GM19397 (cell line): ENCODE measurements around the gene SETD2.
"Not testable (repeated sequence)": the region's sequence is repeated elsewhere in the genome, so short reads cannot be mapped to it uniquely, and the experiment has no call there.

Experiments
- ATAC-seq: cut with Tn5 transposase; IDR thresholded peaks from one replicate; pipeline ENCODE4 v1.9.1; 2021; ENCODE audit warnings: mild to moderate bottlenecking, moderate library complexity; ENCODE audit not compliant: unreplicated experiment

SETD2 gene

DNA sequence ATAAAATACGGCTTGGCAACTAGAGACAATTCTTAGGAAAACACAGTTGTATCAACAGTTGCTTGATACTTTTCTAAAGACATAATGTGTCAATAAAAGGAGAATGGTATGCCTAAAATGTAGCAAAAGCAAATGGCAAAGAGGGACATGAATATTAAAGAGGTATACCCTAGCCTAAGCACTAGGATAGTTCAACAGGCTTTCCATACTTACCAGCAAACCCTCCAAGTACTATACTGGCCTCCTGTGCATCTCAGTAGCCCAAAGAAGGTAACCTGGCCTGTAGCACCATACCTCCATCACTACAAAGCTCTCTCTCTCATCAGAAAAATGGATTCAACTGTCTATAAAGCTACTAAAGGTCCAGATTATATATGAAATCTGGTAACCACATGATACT, 7.5 kb downstream of the SETD2 start:
- no peak for ATAC-seq

DNA sequence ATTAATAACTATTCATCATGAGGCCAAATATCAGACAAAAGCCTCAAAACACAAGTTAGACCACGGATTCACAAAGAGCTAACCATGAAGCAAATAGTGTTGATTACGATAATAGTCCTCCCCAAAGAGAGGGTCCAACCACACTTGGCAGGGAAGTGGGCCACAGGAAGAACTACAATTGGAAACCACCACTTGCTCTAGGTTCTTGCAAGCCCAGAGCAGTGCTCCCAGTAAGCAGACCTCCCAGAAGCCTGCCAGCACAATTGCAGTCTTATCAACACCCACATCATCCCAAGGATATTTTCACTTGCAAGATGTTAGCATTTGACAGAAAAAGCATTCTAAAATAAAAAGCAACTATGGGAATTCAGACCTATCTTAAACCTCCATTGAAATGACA, 11.3 kb downstream of the SETD2 start:
- no peak for ATAC-seq

DNA sequence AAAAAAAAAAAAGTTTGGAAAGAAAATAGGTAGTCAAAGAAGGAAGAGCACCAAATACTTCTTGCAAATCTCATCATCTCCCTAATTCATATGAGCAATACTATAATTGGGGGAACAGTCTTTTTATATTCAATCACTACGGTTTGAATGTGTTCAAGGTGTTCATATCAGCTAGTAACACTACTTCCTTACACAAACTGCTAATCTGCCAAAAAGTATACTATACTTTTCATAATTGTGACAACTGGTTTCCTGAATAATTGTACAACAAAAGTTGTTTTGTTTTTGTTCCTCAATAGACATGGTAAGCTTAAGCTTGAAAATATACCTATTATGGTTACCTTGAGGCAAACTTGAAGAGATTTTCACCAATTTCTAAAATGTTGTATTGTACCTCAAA, 12.1 kb downstream of the SETD2 start:
- no peak for ATAC-seq

DNA sequence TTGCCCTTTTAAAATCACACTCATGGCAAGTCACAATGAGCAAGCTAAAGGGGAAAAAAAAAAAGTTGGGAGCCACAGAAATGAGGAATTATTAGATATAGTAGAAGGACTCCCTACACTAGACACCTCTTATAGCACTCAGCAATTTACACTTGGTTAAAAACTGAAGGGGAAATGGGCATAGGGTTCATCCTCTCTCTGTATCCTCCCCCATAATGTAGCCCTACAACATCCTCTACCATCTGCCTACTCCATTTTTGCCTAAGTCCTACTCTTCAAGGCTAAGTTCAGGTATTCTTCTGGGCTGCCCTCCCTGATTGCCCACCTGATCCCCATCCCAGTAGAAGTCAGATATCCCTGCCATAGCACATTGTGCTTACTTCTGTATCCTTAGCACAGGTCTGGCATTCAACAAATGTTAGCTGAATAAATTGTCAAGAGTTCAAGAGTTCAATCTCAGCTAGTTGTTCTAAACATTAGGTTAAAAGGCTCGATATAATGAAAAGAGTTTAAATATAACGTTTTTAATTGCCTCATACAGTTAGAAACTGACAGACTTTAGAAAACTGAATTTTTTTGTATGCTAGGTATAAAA, 14.5 kb downstream of the SETD2 start:
- no peak for ATAC-seq

DNA sequence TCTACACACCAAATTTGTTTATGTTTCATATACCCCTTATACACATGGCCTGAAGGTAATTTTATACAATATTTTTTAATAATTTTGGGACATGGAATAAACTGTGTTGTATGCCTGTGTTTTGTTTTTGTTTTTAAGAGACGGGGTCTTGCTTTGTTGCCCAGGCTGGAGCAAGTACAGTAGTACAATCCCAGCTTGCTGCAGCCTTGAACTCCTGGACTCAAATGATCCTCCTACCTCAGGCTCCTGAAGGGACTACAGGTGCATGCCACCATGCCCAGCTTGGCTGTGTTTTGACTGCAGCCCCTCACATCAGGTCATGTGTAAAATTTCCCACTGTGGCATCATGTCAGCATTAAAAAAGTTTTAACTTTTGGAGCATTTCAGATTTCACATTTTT, 18.6 kb downstream of the SETD2 start:
- no peak for ATAC-seq

DNA sequence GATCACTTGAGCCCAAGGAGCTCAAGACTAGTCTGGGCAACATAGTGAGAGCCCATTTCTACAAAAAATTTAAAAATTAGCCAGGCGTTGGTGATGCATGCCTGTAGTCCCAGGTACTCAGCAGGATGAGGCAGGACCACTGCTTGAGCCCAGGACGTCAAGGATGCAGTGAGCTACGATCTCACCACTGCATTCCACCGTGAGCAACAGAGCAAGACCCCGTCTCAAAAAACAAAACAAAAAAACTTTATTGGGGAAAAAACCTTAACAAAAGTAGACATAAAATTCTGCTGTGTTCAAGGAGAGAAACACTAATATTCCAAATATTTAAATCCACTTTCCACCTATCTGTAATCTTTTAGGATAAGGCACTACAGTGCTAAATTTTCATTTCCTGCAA, 20.8 kb downstream of the SETD2 start:
- no peak for ATAC-seq

DNA sequence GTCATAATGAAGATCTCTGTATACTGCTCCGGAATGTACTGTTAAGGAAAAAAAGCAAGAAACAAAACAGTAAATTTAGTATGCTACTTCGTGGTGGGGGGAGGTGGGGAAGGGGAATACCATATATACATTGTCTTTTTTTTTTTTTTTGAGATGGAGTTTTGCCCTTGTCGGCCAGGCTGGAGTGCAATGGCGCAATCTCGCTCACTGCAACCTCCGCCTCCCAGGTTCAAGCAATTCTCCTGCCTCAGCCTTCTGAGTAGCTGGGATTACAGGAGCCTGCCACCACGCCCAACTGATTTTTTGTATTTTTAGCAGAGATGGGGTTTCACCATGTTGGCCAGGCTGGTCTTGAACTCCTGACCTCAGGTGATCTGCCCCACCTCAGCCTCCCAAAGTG, 21.4 kb downstream of the SETD2 start:
- ATAC-seq, result not testable (repeated sequence)

DNA sequence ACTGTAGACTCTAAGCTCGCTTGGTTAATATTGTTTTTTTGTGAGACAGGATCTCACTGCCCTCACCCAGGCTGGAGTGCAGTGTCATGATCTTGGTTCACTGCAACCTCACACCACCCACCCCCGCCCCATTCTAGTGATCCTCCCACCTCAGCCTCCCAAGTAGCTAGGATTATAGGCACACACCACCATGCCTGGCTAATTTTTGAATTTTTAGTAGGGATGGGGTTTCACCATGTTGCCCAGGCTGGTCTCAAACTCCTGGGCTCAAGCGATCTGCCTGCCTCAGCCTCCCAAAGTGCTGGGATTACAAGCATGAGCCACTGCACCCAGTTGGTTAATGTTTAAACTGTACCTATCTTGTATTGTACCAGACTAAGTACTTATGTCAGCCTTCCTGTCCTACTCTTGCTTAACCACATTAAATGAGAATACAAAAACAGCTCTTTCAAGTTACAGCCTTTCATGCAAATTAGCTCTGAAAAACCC, 22.9 kb downstream of the SETD2 start:
- peak; percentile 84 for ATAC-seq

DNA sequence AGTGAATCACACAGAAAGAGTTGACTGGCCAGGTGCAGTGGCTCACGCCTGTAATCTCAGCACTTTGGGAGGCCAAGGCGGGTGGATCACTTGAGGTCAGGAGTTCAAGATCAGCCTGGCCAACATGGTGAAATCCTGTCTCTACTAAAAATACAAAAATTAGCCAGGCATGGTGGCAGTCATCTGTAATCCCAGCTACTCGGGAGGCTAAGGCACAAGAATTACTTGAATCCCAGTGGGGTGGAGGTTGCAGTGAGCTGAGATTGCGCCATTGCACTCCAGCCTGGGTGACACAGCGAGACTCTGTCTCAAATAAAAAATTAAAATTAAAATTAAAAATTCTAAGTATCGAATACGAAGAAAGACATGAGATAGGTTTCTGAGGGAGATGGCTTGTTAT, 23.4 kb downstream of the SETD2 start:
- ATAC-seq, result not testable (repeated sequence)

DNA sequence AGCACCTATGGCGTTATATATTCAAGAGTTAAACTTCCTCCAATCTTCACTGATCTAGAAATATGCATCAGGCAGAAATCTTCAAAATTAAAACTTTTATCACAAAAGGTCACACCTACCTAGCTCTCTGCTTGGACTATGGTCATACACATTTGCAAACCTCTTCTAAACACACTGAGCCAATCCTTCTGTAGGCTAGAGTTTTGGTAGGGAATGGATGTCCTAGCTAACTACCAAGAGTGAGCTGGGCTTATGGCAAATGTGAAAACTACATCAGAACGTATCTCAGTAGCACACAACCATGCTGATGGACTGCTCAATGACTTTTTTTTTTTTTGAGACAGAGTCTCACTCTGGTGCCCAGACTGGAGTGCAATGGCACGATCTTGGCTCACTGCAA, 29.6 kb downstream of the SETD2 start:
- no peak for ATAC-seq

DNA sequence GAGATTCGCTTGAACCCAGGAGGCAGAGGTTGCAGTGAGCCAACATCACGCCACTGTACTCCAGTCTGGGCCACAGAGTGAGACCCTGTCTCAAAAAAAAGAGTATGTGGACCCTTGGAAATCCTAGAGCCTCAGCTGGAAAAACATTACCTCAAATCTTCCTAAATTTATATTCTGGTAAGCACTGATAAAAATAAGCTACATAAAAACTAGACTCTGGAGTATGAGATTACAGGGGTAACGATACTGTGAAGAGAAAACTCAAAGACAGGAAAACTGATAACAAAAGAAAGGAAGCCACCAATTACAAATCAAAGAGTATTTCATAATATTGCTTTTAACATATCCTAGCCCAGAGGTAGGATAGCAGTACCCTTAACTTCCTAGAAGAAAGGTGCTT, 30.3 kb downstream of the SETD2 start:
- ATAC-seq, result no peak

DNA sequence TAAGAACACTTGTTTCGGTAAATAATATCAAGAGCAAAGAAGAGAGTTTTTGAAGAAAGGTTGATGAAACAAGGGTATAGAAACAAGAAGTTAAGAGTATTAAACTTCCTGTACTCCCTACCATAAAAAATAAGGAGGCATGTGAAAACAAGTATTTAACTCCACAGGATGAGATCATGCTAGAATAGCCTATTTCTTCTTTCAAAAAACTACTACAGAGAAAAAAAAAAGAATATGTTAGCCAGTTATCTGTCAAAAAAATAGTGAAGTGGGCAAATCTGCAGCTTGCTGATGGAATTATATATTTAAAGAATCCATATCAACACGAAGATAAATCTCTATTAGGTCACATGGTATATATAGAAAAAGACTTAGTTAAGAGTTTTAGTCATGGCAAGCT, 33.4 kb downstream of the SETD2 start:
- ATAC-seq, result no peak

DNA sequence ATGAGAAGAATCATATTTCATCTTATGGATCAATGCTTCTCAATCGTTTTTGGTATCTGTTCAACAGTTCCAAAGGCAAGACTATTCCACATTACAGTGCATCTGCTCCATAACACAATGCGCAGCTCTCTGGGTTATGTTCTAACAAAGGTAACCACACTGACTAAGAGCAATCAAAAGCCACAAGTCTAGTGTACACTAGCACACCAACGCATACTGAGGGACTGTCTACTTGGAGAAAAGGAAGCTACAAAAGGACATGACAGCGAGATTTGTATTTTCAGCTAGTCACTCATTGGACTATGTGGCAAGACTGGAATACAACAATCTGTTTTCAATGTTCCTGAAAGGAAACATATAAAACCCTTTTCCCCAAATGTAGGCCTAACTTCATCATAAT, 35.8 kb downstream of the SETD2 start:
- ATAC-seq, result no peak

DNA sequence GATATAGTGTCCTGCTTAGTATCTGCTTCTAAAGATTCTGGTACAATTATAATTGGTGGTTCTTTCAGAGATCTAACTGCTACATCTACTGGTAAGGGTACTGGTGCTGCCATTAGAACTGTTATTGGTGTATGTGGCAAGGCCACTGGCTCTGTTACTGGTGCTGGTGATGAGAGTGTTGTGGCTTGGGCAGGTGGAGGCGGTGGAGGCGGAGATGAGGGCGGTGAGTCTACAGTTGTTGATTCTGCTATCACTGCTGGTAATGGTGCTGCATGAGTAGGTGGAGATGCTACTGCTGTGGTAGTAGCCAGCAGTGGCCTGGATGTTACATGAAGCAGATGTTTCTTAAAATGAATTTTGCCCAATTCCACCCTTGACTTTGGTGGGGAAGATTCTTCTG, 40.1 kb downstream of the SETD2 start:
- ATAC-seq, result no peak

DNA sequence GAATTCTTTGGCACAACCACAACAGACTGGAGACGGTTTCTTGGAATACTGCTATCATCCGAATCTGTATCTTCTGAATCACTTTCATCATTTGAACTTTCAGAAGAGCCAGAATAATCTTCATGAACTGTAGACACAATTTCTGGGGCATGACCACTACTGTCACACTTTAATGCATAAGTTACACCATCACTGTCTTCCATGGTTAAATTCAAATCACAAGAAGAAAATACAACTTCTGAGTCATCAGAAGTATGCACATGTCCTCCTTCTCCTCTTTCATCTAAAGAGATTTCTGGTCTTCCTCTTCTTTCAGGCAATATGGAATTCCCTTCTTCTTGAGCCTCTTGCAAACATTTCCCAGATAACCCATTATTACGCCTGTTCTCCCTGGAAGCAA, 42.5 kb downstream of the SETD2 start:
- no peak for ATAC-seq

DNA sequence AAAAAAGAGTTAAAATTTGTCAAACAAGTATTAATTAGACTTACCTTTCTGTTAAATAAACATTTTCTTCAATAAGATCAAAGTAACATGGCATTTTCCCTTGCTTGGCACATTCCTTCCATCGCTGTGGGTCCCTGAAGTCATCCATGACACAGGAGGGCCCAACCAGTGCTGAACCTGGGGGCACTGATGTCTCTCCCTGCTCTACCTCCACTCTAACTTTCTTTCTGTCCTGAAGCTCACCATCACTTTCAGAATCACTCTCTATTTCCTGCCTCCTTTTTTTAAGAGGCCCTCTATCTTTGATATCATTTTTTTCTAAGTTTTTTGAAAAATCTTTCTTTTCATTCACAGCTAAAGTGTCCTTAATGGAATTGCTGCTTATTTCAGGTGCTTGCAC, 43.8 kb downstream of the SETD2 start:
- no peak for ATAC-seq

DNA sequence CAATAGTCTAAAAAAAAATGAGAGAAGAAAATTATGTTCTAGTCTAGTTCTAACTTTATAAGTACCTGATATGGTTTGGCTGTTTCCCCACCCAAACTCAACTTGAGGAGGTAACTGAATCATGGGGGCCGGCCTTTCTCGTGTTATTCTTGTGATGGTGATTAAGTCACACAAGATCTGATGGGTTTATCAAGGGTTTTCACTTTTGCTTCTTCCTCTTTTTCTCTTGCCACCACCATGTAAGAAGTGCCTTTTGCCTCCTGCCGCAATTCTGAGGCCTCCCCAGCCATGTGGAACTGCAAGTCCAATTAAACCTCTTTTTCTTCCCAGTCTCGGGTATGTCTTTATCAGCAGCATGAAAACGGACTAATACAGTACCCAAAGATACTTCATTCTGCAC, 44.5 kb downstream of the SETD2 start:
- not testable (repeated sequence) for ATAC-seq

DNA sequence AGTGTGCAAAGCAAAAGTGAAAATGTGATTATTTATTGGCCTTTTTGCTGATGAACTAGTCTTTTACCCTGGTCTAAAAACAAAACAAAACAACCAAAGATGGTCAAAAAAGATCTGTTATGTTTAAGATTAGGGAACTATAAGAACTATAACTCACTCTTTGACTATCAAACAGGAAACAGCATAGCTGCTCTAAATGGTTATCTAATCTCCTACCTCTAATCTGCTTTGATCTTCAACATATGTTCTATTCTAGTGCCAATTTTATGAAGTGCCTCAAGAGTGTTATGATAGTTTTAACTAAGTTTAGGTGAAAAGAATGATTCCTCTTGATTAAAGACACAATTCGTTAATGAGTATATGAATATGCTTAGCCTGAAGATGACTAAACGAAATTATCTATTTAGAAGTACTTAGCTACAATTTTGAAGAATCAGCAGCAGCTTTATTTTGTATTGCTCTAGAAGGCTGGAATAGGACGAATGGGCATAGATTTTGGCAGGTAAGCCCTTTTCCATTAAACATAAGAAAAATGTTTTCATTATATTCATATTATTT, 46.0 kb downstream of the SETD2 start:
- no peak for ATAC-seq

DNA sequence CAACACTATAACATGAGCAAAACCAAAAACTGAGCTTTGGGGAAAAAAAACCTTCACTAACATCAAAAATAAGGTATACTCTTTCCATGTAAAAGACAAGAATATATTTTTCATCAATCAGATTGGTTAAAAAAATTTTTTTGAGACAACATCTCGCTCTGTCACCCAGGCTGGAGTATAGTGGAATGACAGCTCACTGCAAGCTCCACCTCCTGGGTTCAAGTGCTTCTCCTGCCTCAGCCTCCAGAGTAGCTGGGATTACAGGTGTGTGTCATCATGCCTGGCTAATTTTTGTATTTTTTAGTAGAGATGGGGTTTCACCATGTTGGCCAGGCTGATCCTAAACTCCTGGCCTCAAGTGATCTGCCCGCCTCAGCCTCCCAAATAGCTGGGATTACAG, 48.4 kb downstream of the SETD2 start:
- ATAC-seq, result not testable (repeated sequence)

DNA sequence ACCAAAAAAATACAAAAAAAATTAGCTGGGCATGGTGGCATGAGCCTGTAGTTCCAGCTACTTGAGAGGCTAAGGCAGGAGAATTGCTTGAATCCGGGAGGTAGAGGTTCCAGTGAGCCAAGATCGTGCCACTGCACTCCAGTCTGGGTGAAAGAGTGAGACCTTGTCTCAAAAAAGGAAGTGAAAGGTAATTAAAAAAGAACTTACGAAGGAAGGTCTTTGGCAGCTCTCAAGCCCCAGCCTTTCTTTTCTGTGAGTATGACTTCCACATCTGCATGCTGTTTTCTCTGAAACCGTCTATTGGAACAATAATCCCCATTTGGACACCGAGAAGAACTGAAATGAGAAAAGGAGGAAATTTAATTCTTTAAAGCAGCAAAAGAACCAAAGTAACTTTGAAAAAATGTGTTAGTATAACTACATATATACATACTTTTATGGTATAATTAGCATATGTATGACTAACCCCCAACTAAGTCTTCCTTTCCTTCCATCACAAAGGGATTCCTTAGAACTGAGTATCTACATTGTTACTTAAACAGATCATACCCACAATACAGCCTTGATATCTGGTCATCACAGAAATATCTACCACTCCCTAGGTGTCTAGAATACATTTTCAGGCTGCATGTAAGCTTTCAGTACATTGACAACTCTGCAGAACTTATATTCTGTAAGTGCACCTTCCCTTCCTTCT, 50.1 kb downstream of the SETD2 start:
- no peak for ATAC-seq

DNA sequence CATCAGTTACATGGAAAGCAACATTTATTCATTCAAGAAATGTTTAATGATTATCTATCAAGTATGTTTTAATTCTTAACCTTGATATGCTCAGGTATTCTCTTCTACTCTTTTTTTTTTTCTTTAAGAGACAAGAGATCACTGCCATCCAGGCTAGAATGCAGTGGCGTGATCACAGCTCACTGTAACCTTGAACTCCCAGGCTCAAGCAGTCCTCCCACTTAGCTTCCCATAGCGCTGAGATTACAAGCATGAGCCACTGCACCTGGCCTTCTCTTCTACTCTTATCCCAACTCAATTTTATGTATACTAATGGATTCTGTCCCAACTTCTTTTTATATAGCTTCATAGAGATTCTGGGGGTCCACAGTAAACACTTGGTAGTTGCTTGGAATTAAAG, 50.9 kb downstream of the SETD2 start:
- ATAC-seq, result no peak

DNA sequence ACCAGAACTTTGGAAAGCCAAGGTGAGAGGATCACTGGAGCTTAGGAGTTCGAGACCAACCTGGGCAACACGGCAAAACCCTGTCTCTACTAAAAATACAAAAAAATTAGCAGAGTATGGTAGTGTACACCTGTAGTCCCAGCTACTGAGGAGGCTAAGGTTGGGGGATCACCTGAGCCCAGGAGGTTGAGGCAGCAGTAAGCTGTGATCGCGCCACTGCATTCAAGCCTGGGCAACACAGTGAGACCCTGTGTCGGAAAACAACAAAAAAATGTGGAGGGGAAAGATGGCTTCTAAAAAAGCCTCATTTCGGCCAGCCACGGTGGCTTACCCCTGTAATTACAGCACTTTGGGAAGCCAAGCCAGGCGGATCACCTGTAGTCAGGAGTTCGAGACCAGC, 54.5 kb downstream of the SETD2 start:
- ATAC-seq, result no peak

DNA sequence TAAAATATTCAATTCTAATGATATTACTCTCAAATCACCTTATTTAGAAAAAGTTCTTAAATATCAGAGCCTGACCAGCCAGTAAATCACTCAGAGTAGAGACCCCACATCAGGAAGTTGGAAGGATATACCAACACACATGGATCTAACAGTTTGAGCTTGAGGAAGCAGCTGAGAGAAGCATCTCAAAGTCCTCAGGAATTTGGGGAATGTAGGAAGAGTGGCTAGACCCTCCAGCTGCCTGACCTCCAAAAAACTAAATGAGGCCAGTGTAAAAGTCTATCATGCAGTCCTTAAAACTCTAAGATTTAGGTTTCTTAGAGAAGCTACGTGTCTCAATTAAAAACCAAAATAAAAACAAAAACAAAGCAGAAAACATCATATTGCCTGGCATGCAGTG, 55.4 kb downstream of the SETD2 start:
- no peak for ATAC-seq
